GM19372 (cell line): ENCODE measurements around the gene MRPL36.

Experiments used
- ATAC-seq: cut with Tn5 transposase; IDR thresholded peaks from one replicate; pipeline ENCODE4 v1.9.1; 2021; ENCODE audit warnings: mild to moderate bottlenecking, low read depth, moderate library complexity; ENCODE audit not compliant: unreplicated experiment

MRPL36 gene

GRCh38 chr5:1832511-1833250 lies 33.0 kb upstream of the MRPL36 start:
- ATAC-seq, result no peak

- ATAC-seq, result no peak
These were observed 32.2 kb upstream of the MRPL36 start for GRCh38 chr5:1831677-1832313.

- no peak for ATAC-seq
These were observed 31.6 kb upstream of the MRPL36 start for GRCh38 chr5:1831257-1831656.

- ATAC-seq, result no peak
These were observed 31.1 kb upstream of the MRPL36 start for GRCh38 chr5:1830571-1831228.

- no peak for ATAC-seq
These were observed 28.3 kb upstream of the MRPL36 start for GRCh38 chr5:1827886-1828397.

GRCh38 chr5:1827025-1827885 lies 27.6 kb upstream of the MRPL36 start:
- ATAC-seq, result no peak

GRCh38 chr5:1826235-1826980 lies 26.8 kb upstream of the MRPL36 start:
- ATAC-seq, result no peak

- ATAC-seq, result no peak
These were observed 25.5 kb upstream of the MRPL36 start for GRCh38 chr5:1824903-1825841.

- ATAC-seq, result no peak
These were observed 24.6 kb upstream of the MRPL36 start for GRCh38 chr5:1824109-1824821.

- ATAC-seq, result no peak
These were observed 23.9 kb upstream of the MRPL36 start for GRCh38 chr5:1823381-1824034.

- ATAC-seq, result no peak
These were observed 22.2 kb upstream of the MRPL36 start for GRCh38 chr5:1821862-1822261.

GRCh38 chr5:1820926-1821325 lies 21.3 kb upstream of the MRPL36 start:
- ATAC-seq, result no peak

- no peak for ATAC-seq
These were observed 20.7 kb upstream of the MRPL36 start for GRCh38 chr5:1820381-1820780.

- no peak for ATAC-seq
These were observed 19.8 kb upstream of the MRPL36 start for GRCh38 chr5:1819458-1819857.

- ATAC-seq, result no peak
These were observed 19.1 kb upstream of the MRPL36 start for GRCh38 chr5:1818784-1819183.

- no peak for ATAC-seq
These were observed 17.8 kb upstream of the MRPL36 start for GRCh38 chr5:1817261-1818043.
